Measurements from ENCODE around the gene ZBTB7C. TPM values are rescaled to one million over a fixed set of nuclear protein-coding genes. Genes with fewer than 3 reads are reported as not detected.

The ZBTB7C gene
- total RNA-seq, 5 donors from 2014 or later (not counting 1 experiment from before 2014, with no cell fraction given) = 0.06 TPM; not detected in 4

DNA sequence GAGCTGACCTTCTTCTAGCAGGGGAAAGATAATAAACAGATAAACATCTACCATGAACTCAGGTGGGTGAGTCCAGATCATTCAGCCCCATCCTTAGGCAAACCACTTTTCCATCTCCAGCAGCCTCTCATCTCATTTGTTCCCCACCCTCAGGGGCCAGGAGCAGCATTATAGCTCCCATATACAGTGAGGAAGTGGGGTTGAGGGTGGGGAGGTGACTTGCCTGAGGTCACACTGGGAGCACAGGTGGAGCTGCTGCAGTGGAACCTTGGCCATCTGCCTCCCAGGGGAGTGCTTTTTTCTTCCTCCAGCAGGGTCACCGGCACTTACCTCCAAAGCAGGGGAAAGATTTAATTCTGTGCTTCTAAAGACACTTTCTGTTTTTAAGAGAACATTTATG is 266.2 kb downstream of the ZBTB7C start:
- H3K36me3 ChIP-seq (ENCODE audit: control insufficient read depth in 2 of 2, extremely low read depth in 1 of 2, insufficient read depth in 1 of 2, low read length in 1 of 2) = no peaks in the 10 kb centered on the region
- Mint-ChIP-seq H3K27ac (no peak overlapping the region), H3K9me3 (no peaks in the 10 kb centered on the region), H3K4me1 (peaks cover 0 to under 1% (median 0%) of the 10 kb centered on the region in 3 donors), H3K27me3 (peaks cover 20 to 24% of the 10 kb centered on the region in 2 donors), H3K36me3 (no peaks in the 10 kb centered on the region), H3K4me3 (no peak overlapping the region)
- no peak for ATAC-seq (replicated peaks in 1 of 4)
- no CpG with 5 or more reads among the region's 1 CpG for WGBS (ENCODE audit: insufficient coverage)
- H3K9me3 ChIP-seq = no peaks in the 10 kb centered on the region
- H3K27me3 ChIP-seq (replicated peaks in 1 of 2; ENCODE audit: control insufficient read depth in 2 of 2, extremely low read depth in 1 of 2, insufficient read depth in 2 of 2, low read length in 1 of 2) = peaks cover 0 to 27% of the 10 kb centered on the region in 2 experiments
- no peak for DNase-seq
- no peaks in the 10 kb centered on the region for H3K4me1 ChIP-seq (ENCODE audit: control insufficient read depth in 1 of 2, extremely low read depth in 1 of 2, insufficient read depth in 2 of 2, low read length in 2 of 2)
- no peak overlapping the region for H3K27ac ChIP-seq (ENCODE audit: low read length)
- ChIA-PET POLR2A (no interaction called here), CTCF (no interaction called here)
- H3K4me3 ChIP-seq (ENCODE audit: control insufficient read depth in 1 of 2, extremely low read depth in 1 of 2, low read length in 1 of 2) = no peak overlapping the region

DNA sequence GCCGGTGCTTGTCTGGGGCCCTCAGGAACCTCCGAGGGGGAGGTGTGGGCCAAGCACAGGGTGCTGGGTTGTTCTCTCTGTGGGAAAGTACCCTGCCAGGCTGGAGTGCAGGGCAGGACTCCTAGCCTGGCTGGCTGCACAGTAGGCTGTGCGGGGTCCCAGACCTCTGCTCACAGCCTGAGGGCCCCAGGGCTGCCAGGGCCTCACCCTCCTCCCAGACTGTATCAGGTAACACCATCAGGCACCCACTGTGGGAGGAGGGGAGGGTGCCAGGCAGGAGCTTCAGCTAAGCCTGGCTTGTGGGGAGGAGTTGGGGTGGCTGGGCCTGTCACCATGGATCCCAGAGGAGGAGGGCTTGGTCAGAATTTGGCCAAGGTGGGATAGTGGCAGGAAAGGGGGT is 266.8 kb downstream of the ZBTB7C start:
- Histone ChIP-seq H3K4me3 (ENCODE audit: control insufficient read depth in 1 of 2, extremely low read depth in 1 of 2, low read length in 1 of 2) (no peak overlapping the region), H3K4me1 (ENCODE audit: control insufficient read depth in 1 of 2, extremely low read depth in 1 of 2, insufficient read depth in 2 of 2, low read length in 2 of 2) (no peaks in the 10 kb centered on the region), H3K27ac (ENCODE audit: low read length) (no peak overlapping the region), H3K36me3 (ENCODE audit: control insufficient read depth in 2 of 2, extremely low read depth in 1 of 2, insufficient read depth in 1 of 2, low read length in 1 of 2) (no peaks in the 10 kb centered on the region), H3K9me3 (no peaks in the 10 kb centered on the region), H3K27me3 (replicated peaks in 1 of 2; ENCODE audit: control insufficient read depth in 2 of 2, extremely low read depth in 1 of 2, insufficient read depth in 2 of 2, low read length in 1 of 2) (peaks cover 0 to 33% of the 10 kb centered on the region in 2 experiments)
- ChIA-PET CTCF (interaction anchor here in 1 of 2 donors (0.7 kb wide), 1 partner anchor 22 kb away, joined by 3 read pairs; no protein-coding TSS in a partner anchor), POLR2A (no interaction called here)
- Mint-ChIP-seq H3K4me1 (peaks cover 2 to 7% (median 2%) of the 10 kb centered on the region in 3 donors), H3K36me3 (no peaks in the 10 kb centered on the region), H3K4me3 (no peak overlapping the region), H3K9me3 (no peaks in the 10 kb centered on the region), H3K27me3 (peaks cover 26 to 31% of the 10 kb centered on the region in 2 donors), H3K27ac (no peak overlapping the region)
- 100% methylated on average over 1 of the region's 3 CpGs for WGBS (ENCODE audit: insufficient coverage)
- no peak for ATAC-seq (replicated peaks in 1 of 4)
- no peak for DNase-seq

DNA sequence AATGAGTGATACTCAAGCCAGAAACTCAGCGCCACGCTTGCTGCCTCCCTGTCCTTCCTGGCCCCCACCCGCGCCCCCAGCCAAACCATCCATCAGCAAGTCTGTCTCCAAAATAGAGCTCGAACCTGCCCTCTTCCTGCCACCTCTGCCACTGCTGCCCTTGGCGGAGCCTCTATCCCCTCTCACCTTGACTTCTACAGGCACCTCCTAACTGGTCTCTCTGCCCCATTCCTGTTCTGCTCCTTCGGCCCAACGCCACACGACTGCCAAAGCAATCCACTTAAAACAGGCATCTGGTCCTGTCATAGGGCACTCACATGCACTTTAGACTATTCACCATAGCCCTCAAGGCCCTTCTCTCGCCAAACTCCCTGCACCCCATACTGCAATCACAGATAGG is 268.5 kb downstream of the ZBTB7C start:
- peaks cover 0 to 41% of the 10 kb centered on the region in 2 experiments for H3K27me3 ChIP-seq (replicated peaks in 1 of 2; ENCODE audit: control insufficient read depth in 2 of 2, extremely low read depth in 1 of 2, insufficient read depth in 2 of 2, low read length in 1 of 2)
- Mint-ChIP-seq H3K27me3 (peaks cover 33 to 35% of the 10 kb centered on the region in 2 donors), H3K27ac (no peak overlapping the region), H3K9me3 (no peaks in the 10 kb centered on the region), H3K4me1 (peaks cover 5 to 11% (median 6%) of the 10 kb centered on the region in 3 donors), H3K36me3 (no peaks in the 10 kb centered on the region), H3K4me3 (no peak overlapping the region)
- H3K9me3 ChIP-seq = no peaks in the 10 kb centered on the region
- H3K36me3 ChIP-seq (ENCODE audit: control insufficient read depth in 2 of 2, extremely low read depth in 1 of 2, insufficient read depth in 1 of 2, low read length in 1 of 2) = no peaks in the 10 kb centered on the region
- no peak overlapping the region for H3K4me3 ChIP-seq (ENCODE audit: control insufficient read depth in 1 of 2, extremely low read depth in 1 of 2, low read length in 1 of 2)
- DNase-seq = no peak
- ATAC-seq (replicated peaks in 1 of 4) = no peak
- ChIA-PET CTCF (no interaction called here), POLR2A (no interaction called here)
- no peak overlapping the region for H3K27ac ChIP-seq (ENCODE audit: low read length)
- WGBS (ENCODE audit: insufficient coverage) = 87% methylated on average over 6 of the region's 10 CpGs
- H3K4me1 ChIP-seq (ENCODE audit: control insufficient read depth in 1 of 2, extremely low read depth in 1 of 2, insufficient read depth in 2 of 2, low read length in 2 of 2) = peaks cover 0 to 6% of the 10 kb centered on the region in 2 experiments

GRCh38 chr18:48139431-48140347 is 269.5 kb downstream of the ZBTB7C start:
- Mint-ChIP-seq H3K4me1 (peaks cover 5 to 14% (median 9%) of the 10 kb centered on the region in 3 donors), H3K27ac (no peak overlapping the region), H3K9me3 (no peaks in the 10 kb centered on the region), H3K36me3 (no peaks in the 10 kb centered on the region), H3K4me3 (no peak overlapping the region), H3K27me3 (peaks cover 41 to 46% of the 10 kb centered on the region in 2 donors)
- no peak for ATAC-seq (replicated peaks in 1 of 4)
- Histone ChIP-seq H3K36me3 (ENCODE audit: control insufficient read depth in 2 of 2, extremely low read depth in 1 of 2, insufficient read depth in 1 of 2, low read length in 1 of 2) (no peaks in the 10 kb centered on the region), H3K4me3 (ENCODE audit: control insufficient read depth in 1 of 2, extremely low read depth in 1 of 2, low read length in 1 of 2) (no peak overlapping the region), H3K27me3 (replicated peaks in 1 of 2; ENCODE audit: control insufficient read depth in 2 of 2, extremely low read depth in 1 of 2, insufficient read depth in 2 of 2, low read length in 1 of 2) (peaks cover 0 to 49% of the 10 kb centered on the region in 2 experiments), H3K9me3 (no peaks in the 10 kb centered on the region), H3K4me1 (ENCODE audit: control insufficient read depth in 1 of 2, extremely low read depth in 1 of 2, insufficient read depth in 2 of 2, low read length in 2 of 2) (peaks cover 0 to 7% of the 10 kb centered on the region in 2 experiments), H3K27ac (ENCODE audit: low read length) (no peak overlapping the region)
- 90% methylated on average over 10 of the region's 14 CpGs for WGBS (ENCODE audit: insufficient coverage)
- POLR2A ChIA-PET = no interaction called here
- DNase-seq = no peak
- CTCF ChIA-PET = interaction anchor here (0.6 kb wide), 2 partner anchors 9 to 25 kb away, joined by 4 read pairs; no protein-coding TSS in a partner anchor

- Histone ChIP-seq H3K9me3 (no peaks in the 10 kb centered on the region), H3K4me1 (ENCODE audit: control insufficient read depth in 1 of 2, extremely low read depth in 1 of 2, insufficient read depth in 2 of 2, low read length in 2 of 2) (peaks cover 0 to 7% of the 10 kb centered on the region in 2 experiments), H3K4me3 (ENCODE audit: control insufficient read depth in 1 of 2, extremely low read depth in 1 of 2, low read length in 1 of 2) (no peak overlapping the region), H3K27ac (ENCODE audit: low read length) (no peak overlapping the region), H3K36me3 (ENCODE audit: control insufficient read depth in 2 of 2, extremely low read depth in 1 of 2, insufficient read depth in 1 of 2, low read length in 1 of 2) (no peaks in the 10 kb centered on the region), H3K27me3 (replicated peaks in 1 of 2; ENCODE audit: control insufficient read depth in 2 of 2, extremely low read depth in 1 of 2, insufficient read depth in 2 of 2, low read length in 1 of 2) (peaks cover 3 to 53% of the 10 kb centered on the region in 2 experiments)
- H3K9me3 Mint-ChIP-seq = no peaks in the 10 kb centered on the region
- H3K4me1 Mint-ChIP-seq = peaks cover 5 to 18% (median 9%) of the 10 kb centered on the region in 3 donors
- no peak overlapping the region for H3K4me3 Mint-ChIP-seq
- no peak for DNase-seq
- no peak overlapping the region for H3K27ac Mint-ChIP-seq
- ChIA-PET POLR2A (no interaction called here), CTCF (no interaction called here)
- H3K27me3 Mint-ChIP-seq = peaks cover 41 to 49% of the 10 kb centered on the region in 2 donors
- 82% methylated on average over 7 of the region's 7 CpGs for WGBS (ENCODE audit: insufficient coverage)
- no peak for ATAC-seq (replicated peaks in 1 of 4)
- H3K36me3 Mint-ChIP-seq = no peaks in the 10 kb centered on the region
Observed at GRCh38 chr18:48138660-48139430, 270.3 kb downstream of the ZBTB7C start.

- CTCF ChIA-PET = no interaction called here
- H3K4me3 Mint-ChIP-seq = peak overlapping the region in 1 of 3 donors; percentile 61
- DNase-seq = no peak
- Histone ChIP-seq H3K4me3 (ENCODE audit: control insufficient read depth in 1 of 2, extremely low read depth in 1 of 2, low read length in 1 of 2) (no peak overlapping the region), H3K27me3 (replicated peaks in 1 of 2; ENCODE audit: control insufficient read depth in 2 of 2, extremely low read depth in 1 of 2, insufficient read depth in 2 of 2, low read length in 1 of 2) (peaks cover 3 to 53% of the 10 kb centered on the region in 2 experiments), H3K4me1 (ENCODE audit: control insufficient read depth in 1 of 2, extremely low read depth in 1 of 2, insufficient read depth in 2 of 2, low read length in 2 of 2) (peaks cover 0 to 7% of the 10 kb centered on the region in 2 experiments), H3K9me3 (no peaks in the 10 kb centered on the region), H3K27ac (ENCODE audit: low read length) (no peak overlapping the region), H3K36me3 (ENCODE audit: control insufficient read depth in 2 of 2, extremely low read depth in 1 of 2, insufficient read depth in 1 of 2, low read length in 1 of 2) (no peaks in the 10 kb centered on the region)
- POLR2A ChIA-PET = no interaction called here
- peaks cover 38 to 44% of the 10 kb centered on the region in 2 donors for H3K27me3 Mint-ChIP-seq
- H3K9me3 Mint-ChIP-seq = no peaks in the 10 kb centered on the region
- no peak for ATAC-seq (replicated peaks in 1 of 4)
- H3K27ac Mint-ChIP-seq = no peak overlapping the region
- no peaks in the 10 kb centered on the region for H3K36me3 Mint-ChIP-seq
- peaks cover 5 to 20% (median 9%) of the 10 kb centered on the region in 3 donors for H3K4me1 Mint-ChIP-seq
- WGBS (ENCODE audit: insufficient coverage) = 55% methylated on average over 4 of the region's 4 CpGs
Observed at GRCh38 chr18:48138210-48138609, 271.0 kb downstream of the ZBTB7C start.
